Measurements from ENCODE around the gene ZNF423.

The ZNF423 gene

DNA sequence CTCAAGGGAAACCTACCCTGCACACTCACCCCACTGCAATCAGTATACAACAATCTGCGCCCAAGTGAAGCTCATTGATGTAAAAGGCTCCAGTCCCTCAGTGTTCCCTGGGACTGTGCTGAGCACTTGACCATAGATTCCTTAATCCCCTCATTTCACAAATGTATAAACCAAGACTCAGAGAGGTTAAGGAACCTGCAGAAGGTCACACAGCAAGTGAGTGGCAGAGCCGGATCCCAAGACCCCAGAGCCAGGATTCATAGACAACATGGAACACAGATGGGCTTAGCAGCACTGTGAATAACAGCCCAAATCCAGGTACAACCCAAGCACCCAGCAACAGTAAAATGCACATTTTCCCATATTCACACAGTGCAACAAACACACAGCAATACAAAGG lies 256.6 kb downstream of the ZNF423 start:
- H3K9ac ChIP-seq (ENCODE audit: low read length): no peak overlapping the region
- no peaks in the 10 kb centered on the region for H3K36me3 ChIP-seq (ENCODE audit: insufficient read depth, low read length)
- H3K4me2 ChIP-seq (ENCODE audit: low read length): no peak overlapping the region
- H3F3A ChIP-seq (ENCODE audit: insufficient read depth, low read length): no peaks in the 10 kb centered on the region
- no peaks in the 10 kb centered on the region for H4K20me1 ChIP-seq (ENCODE audit: insufficient read depth, low read length)
- no peaks in the 10 kb centered on the region for H3K4me1 ChIP-seq (ENCODE audit: insufficient read depth, low read length, severe bottlenecking)
- no peak for TF ChIP-seq EZH2 (IDR thresholded peaks at IDR 0.05; ENCODE audit: borderline replicate concordance, low read length)
- TF ChIP-seq, protein P1, sequence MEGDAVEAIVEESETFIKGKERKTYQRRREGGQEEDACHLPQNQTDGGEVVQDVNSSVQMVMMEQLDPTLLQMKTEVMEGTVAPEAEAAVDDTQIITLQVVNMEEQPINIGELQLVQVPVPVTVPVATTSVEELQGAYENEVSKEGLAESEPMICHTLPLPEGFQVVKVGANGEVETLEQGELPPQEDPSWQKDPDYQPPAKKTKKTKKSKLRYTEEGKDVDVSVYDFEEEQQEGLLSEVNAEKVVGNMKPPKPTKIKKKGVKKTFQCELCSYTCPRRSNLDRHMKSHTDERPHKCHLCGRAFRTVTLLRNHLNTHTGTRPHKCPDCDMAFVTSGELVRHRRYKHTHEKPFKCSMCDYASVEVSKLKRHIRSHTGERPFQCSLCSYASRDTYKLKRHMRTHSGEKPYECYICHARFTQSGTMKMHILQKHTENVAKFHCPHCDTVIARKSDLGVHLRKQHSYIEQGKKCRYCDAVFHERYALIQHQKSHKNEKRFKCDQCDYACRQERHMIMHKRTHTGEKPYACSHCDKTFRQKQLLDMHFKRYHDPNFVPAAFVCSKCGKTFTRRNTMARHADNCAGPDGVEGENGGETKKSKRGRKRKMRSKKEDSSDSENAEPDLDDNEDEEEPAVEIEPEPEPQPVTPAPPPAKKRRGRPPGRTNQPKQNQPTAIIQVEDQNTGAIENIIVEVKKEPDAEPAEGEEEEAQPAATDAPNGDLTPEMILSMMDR (IDR thresholded peaks at IDR 0.05; ENCODE audit: low read length): no peak
- H3K27me3 ChIP-seq (ENCODE audit: insufficient read depth, low read length): peaks cover 4% of the 10 kb centered on the region; the same call in 1 of the 2 replicates
- no peaks in the 10 kb centered on the region for H3K9me3 ChIP-seq (ENCODE audit: low read length)
- H2AFZ ChIP-seq (ENCODE audit: low read length): no peak overlapping the region
- H3K4me3 ChIP-seq (ENCODE audit: low read depth, low read length, poor library complexity, severe bottlenecking): no peak overlapping the region
- H3K27ac ChIP-seq (ENCODE audit: low read depth, low read length, poor library complexity, severe bottlenecking): no peak overlapping the region
- no peaks in the 10 kb centered on the region for H3K9me2 ChIP-seq (ENCODE audit: low read depth, low read length)
- H3K79me2 ChIP-seq (ENCODE audit: insufficient read depth, low read length): no peaks in the 10 kb centered on the region

- TF ChIP-seq EZH2 (IDR thresholded peaks at IDR 0.05; ENCODE audit: borderline replicate concordance, low read length): no peak
- TF ChIP-seq, protein P1 (IDR thresholded peaks at IDR 0.05; ENCODE audit: low read length): no peak
- no peak overlapping the region for H3K9ac ChIP-seq (ENCODE audit: low read length)
- no peaks in the 10 kb centered on the region for H3K9me3 ChIP-seq (ENCODE audit: low read length)
- H3K79me2 ChIP-seq (ENCODE audit: insufficient read depth, low read length): no peaks in the 10 kb centered on the region
- no peak overlapping the region for H3K4me3 ChIP-seq (ENCODE audit: low read depth, low read length, poor library complexity, severe bottlenecking)
- no peaks in the 10 kb centered on the region for H3F3A ChIP-seq (ENCODE audit: insufficient read depth, low read length)
- no peaks in the 10 kb centered on the region for H3K36me3 ChIP-seq (ENCODE audit: insufficient read depth, low read length)
- no peak overlapping the region for H3K27ac ChIP-seq (ENCODE audit: low read depth, low read length, poor library complexity, severe bottlenecking)
- H3K27me3 ChIP-seq (ENCODE audit: insufficient read depth, low read length): peaks cover 4% of the 10 kb centered on the region; the same call in 1 of the 2 replicates
- H3K4me1 ChIP-seq (ENCODE audit: insufficient read depth, low read length, severe bottlenecking): no peaks in the 10 kb centered on the region
- H4K20me1 ChIP-seq (ENCODE audit: insufficient read depth, low read length): no peaks in the 10 kb centered on the region
- H3K9me2 ChIP-seq (ENCODE audit: low read depth, low read length): no peaks in the 10 kb centered on the region
- H3K4me2 ChIP-seq (ENCODE audit: low read length): no peak overlapping the region
- H2AFZ ChIP-seq (ENCODE audit: low read length): no peak overlapping the region
These were observed 257.3 kb downstream of the ZNF423 start for GRCh38 chr16:49598383-49599170.

DNA sequence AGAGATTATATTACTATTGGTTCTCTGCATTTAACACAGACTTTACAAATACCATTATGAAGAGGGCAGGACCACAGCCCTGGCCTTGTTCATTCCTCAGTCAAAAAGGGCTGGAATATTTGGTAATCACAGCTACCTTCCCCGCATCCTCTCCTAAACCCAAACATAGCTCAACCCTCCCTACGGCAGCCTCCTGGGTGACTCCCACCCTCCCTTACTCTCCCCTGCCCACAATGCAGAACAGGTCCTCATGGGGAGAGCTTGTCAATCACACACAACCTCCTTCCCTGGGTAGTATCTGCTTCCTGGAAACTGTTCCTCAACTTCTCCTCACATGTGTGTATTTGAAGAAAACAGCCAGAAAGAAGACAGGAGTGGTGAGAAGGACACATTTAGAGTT lies 258.1 kb downstream of the ZNF423 start:
- no peaks in the 10 kb centered on the region for H4K20me1 ChIP-seq (ENCODE audit: insufficient read depth, low read length)
- no peak overlapping the region for H2AFZ ChIP-seq (ENCODE audit: low read length)
- H3K4me1 ChIP-seq (ENCODE audit: insufficient read depth, low read length, severe bottlenecking): no peaks in the 10 kb centered on the region
- no peak overlapping the region for H3K9ac ChIP-seq (ENCODE audit: low read length)
- peaks cover 4% of the 10 kb centered on the region; the same call in 1 of the 2 replicates for H3K27me3 ChIP-seq (ENCODE audit: insufficient read depth, low read length)
- no peaks in the 10 kb centered on the region for H3F3A ChIP-seq (ENCODE audit: insufficient read depth, low read length)
- no peak overlapping the region for H3K4me2 ChIP-seq (ENCODE audit: low read length)
- H3K27ac ChIP-seq (ENCODE audit: low read depth, low read length, poor library complexity, severe bottlenecking): no peak overlapping the region
- TF ChIP-seq, protein P1 (IDR thresholded peaks at IDR 0.05; ENCODE audit: low read length): no peak
- TF ChIP-seq EZH2 (IDR thresholded peaks at IDR 0.05; ENCODE audit: borderline replicate concordance, low read length): no peak
- H3K9me3 ChIP-seq (ENCODE audit: low read length): no peaks in the 10 kb centered on the region
- H3K4me3 ChIP-seq (ENCODE audit: low read depth, low read length, poor library complexity, severe bottlenecking): no peak overlapping the region
- no peaks in the 10 kb centered on the region for H3K9me2 ChIP-seq (ENCODE audit: low read depth, low read length)
- no peaks in the 10 kb centered on the region for H3K36me3 ChIP-seq (ENCODE audit: insufficient read depth, low read length)
- no peaks in the 10 kb centered on the region for H3K79me2 ChIP-seq (ENCODE audit: insufficient read depth, low read length)
